SU-DHL-6 (cell line): ENCODE measurements around the gene PNN.

Experiments
- CTCF ChIP-seq: fragments of 200-600 bp; sonication (generic); IDR thresholded peaks from one replicate; pipeline ENCODE4 v1.5.1; 2017; ENCODE audit warnings: antibody characterized with exemption, mild to moderate bottlenecking, low read length, moderate library complexity; ENCODE audit not compliant: insufficient read depth, poor library complexity, severe bottlenecking
- EZH2phosphoT487 ChIP-seq: fragments of 200-600 bp; sonication (generic), shearing (Covaris generic); conservative IDR thresholded peaks from 2 replicates; pipeline ENCODE4 v1.6.1; 2018; ENCODE audit warnings: mild to moderate bottlenecking, antibody characterized with exemption, low read length, moderate library complexity, mixed read lengths

DNA sequence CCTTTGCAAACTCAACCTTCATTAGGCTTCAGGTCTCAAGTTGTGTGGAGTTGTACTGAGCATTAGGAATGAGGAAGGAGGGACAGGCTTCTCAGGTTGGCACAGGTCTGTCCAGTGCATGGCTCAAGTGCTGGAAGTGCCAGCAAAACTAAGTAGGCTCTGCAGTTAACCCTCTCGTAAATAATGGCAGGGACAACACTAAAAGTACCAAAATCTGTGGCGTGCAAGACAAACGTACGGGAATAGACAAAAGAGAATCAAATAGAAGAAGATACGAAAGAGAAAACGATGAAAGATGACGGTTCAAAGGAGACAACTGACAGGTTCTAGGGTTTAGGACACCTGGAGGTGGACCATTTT, 5.5 kb upstream of the PNN start:
- TF ChIP-seq CTCF, result no peak
- TF ChIP-seq EZH2phosphoT487, result no peak
